Heart left ventricle (tissue), 13 donors: ENCODE results near the gene PARD3B.

Source experiments
- POLR2A ChIP-seq, 2 donors: fragments of 450-650 bp; IDR thresholded peaks; one replicate each; pipeline ENCODE4 v1.6.1; 2017; ENCODE audit warnings: antibody characterized with exemption in 2 of 2, mild to moderate bottlenecking in 2 of 2, moderate library complexity in 2 of 2
- TF ChIP-seq, protein P1 (sequence below), 12 donors: fragments of 200-600 bp; sonication (generic) in 4 of 12; IDR thresholded peaks; one replicate each; pipeline versions ENCODE4 v1.5.0 to v1.8.0; 2018 to 2022; ENCODE audit warnings: antibody characterized with exemption in 12 of 12, mild to moderate bottlenecking in 5 of 12
- donor health status: ischemic (EF 13 %, LVEDD 7.1; RV severe dilation, severe dysfunction).
- donor health status: DM: no; HTN: yes; CAD: no.
- donor health status: DM: no; HTN: no; CAD: no.
- donor health status: ischemic (EF 25% LVEDD 6.9; RV normal size, moderate dysfunction).
- donor health status: ischemic (EF 25% LVEDD 5.7; RV mildly dilated, moderate dysfunction).
- donor health status: ischemic (EF 35%, LVEDD 5.7; RV mildly dilated, moderate dysfunction).
- donor health status: nonischemic (EF 11% LVEDD 7.7; RV severe dilation, severe dysfunction).
- donor health status: DM: yes; HTN: yes; CAD: no.
- donor health status: PGD.
- donor health status: ischemic (EF 29% LVEDD 5.4; RV normal size, mild dysfunction).
- donor health status: nonischemic (EF 23%, LVEDD 6.1; RV moderate dilation, normal function).

DNA sequence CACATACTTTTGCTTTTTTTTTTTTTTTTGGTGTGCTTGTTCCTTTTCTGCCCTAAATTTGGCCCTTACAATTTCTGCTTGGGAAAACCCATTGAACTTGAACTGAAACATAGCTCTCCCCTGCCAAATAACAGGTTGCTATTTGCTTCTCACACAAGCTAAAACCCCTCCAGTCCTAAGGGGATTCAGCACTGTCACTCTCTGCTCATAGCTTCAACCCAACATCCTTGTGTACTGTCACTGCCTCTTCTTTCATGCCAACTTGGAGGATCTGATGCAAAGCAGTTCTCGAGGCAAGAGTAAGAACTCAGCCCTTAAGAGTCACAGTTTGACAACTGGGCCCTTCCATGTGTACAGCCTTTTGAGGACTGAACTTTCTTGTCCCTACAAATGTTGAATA, 1106.4 kb downstream of the PARD3B start:
- TF ChIP-seq, protein P1, sequence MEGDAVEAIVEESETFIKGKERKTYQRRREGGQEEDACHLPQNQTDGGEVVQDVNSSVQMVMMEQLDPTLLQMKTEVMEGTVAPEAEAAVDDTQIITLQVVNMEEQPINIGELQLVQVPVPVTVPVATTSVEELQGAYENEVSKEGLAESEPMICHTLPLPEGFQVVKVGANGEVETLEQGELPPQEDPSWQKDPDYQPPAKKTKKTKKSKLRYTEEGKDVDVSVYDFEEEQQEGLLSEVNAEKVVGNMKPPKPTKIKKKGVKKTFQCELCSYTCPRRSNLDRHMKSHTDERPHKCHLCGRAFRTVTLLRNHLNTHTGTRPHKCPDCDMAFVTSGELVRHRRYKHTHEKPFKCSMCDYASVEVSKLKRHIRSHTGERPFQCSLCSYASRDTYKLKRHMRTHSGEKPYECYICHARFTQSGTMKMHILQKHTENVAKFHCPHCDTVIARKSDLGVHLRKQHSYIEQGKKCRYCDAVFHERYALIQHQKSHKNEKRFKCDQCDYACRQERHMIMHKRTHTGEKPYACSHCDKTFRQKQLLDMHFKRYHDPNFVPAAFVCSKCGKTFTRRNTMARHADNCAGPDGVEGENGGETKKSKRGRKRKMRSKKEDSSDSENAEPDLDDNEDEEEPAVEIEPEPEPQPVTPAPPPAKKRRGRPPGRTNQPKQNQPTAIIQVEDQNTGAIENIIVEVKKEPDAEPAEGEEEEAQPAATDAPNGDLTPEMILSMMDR (IDR thresholded peaks at IDR 0.05) = no peak
- TF ChIP-seq POLR2A (IDR thresholded peaks at IDR 0.05) = no peak
